Vagina (tissue), 2 donors: ENCODE measurements around the gene ACP4.

Source experiments
- POLR2A ChIP-seq, 2 donors: fragments of 450-650 bp; IDR thresholded peaks; one replicate each; pipeline ENCODE4 v1.6.1; 2017; ENCODE audit warnings: antibody characterized with exemption in 2 of 2, mild to moderate bottlenecking in 2 of 2, moderate library complexity in 2 of 2
- TF ChIP-seq, protein P1 (sequence below), 3 experiments: fragments of 450-650 bp in 2 of 3; fragments of 200-600 bp in 1 of 3; sonication (generic) in 1 of 3; IDR thresholded peaks; one replicate each; pipeline ENCODE4 v1.5.1; 2017 to 2019; ENCODE audit warnings: antibody characterized with exemption in 3 of 3, mild to moderate bottlenecking in 2 of 3, moderate library complexity in 2 of 3

DNA sequence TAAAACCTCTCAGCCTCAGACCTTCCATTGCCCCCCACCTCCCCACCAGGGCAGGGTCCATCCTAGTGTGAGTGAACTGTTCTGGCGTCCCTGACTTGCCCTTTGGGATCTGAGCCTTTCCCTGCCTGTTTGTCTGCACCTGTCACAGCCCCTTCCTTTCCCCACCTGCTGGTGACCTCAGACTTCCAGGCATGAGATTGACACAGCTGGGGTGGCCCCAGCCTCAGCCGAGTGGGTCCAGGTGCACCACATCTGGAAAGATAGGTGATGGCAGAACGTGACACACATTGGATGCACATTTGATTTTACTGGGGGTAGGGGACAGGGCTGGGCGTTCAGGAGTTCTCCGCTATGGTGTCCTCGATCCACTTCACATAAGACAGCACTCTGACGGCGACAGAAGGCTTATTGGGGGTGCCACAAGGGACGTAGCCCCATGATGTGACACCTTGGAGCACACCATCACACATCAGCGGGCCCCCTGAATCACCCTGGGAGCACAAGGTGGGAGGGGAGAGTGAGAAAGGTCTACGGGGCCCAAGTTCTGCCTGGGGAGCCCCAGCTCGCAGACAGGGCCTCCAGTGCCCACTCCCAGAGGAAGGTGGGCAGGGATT, 28.8 kb downstream of the ACP4 start:
- TF ChIP-seq, protein P1, sequence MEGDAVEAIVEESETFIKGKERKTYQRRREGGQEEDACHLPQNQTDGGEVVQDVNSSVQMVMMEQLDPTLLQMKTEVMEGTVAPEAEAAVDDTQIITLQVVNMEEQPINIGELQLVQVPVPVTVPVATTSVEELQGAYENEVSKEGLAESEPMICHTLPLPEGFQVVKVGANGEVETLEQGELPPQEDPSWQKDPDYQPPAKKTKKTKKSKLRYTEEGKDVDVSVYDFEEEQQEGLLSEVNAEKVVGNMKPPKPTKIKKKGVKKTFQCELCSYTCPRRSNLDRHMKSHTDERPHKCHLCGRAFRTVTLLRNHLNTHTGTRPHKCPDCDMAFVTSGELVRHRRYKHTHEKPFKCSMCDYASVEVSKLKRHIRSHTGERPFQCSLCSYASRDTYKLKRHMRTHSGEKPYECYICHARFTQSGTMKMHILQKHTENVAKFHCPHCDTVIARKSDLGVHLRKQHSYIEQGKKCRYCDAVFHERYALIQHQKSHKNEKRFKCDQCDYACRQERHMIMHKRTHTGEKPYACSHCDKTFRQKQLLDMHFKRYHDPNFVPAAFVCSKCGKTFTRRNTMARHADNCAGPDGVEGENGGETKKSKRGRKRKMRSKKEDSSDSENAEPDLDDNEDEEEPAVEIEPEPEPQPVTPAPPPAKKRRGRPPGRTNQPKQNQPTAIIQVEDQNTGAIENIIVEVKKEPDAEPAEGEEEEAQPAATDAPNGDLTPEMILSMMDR (IDR thresholded peaks at IDR 0.05) = no peak
- TF ChIP-seq POLR2A (IDR thresholded peaks at IDR 0.05) = no peak
